ENCODE data around the gene TSSC4. TPM values are rescaled to one million over a fixed set of nuclear protein-coding genes. Genes with fewer than 3 reads are reported as not detected.
A peak's percentile ranks its signal among the peaks of the same experiment; 100 is the strongest.

The TSSC4 gene
- total RNA-seq, 1 donor from 2014 or later: 36.2 TPM

DNA sequence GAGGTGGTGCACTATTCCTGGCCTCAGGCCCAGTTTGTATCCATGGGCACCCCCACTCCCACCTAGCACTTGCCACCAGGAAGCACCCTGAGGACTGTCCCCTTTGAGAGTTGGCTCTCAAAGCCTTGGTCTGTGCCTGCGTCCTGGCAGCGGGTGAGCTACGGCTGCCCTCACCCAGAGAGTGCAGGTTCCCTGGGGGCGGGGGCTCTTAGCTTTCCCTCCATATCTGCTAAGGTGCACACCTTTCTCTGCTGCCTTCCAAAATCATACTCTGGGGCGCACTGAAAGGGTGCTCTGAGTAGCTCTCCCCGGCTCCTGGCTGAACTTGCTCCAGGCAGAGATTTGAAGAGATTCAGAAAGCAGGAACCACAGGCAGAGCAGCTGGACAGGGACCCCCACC lies 51.4 kb downstream of the TSSC4 start:
- peak; percentile 54 for DNase-seq (ENCODE audit: low spot score)
- intact Hi-C loops (cut with DNase I): no loop called here

DNA sequence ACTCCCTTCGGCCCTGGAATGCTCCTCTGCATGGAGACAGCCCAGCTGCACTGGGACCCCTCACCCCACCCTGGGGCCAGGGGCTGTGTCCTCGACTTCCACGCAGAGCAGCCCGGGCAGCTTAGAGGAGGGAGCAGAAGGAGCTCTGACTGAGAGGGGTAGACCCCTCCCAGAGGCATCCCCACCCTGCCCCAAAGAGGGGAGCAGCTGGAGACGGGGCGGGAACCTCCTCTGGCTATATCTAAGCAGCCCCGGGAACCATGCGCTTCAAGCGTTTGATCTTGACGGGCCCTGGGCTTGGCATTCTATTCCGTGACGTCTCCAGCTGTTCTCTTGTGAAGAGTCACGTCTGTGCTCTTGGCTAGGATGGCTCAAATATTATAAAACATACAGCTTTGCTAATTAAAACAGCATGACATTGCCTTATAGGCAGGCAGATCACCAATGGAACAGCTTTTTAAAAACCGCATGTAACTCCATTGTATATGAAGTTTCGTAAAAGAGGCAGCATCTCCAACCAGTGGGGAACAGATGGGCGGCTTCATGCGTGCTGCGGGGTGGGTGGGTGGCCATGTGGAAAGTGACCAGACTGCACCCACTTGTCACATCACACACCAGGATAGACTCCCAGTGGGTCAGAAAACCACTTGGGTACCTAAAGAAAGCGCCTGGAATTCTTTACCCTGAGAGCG lies 51.9 kb downstream of the TSSC4 start:
- intact Hi-C loops (cut with DNase I): no loop called here
- peak; percentile 54 for DNase-seq (ENCODE audit: low spot score)

DNA sequence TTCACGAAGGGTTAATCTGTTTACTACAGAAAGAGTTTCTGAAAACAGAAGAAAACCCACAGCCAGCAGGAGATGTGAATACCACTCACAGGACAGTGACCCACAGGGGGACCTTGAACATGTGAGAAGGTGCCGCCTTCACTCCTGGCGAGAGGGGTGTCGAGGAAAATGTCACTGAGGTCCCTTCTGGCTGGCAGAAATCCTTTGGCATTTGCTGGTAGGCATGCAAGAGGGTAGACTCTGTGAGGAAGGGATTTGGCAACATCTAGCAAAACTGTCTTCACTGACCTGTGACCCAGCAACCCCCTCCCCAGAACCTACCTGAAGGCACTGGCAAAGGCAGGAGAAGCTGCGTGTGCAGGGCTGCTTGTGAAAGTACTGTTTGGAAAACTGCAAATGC lies 52.9 kb downstream of the TSSC4 start:
- peak; percentile 39 for DNase-seq (ENCODE audit: low spot score)
- intact Hi-C loops (cut with DNase I): no loop called here

Other genes with a start within 250 kb of the TSSC4 start
- gene INS, start 239.5 kb upstream of the TSSC4 start, total RNA-seq: not detected
- gene TH, start 228.9 kb upstream of the TSSC4 start, total RNA-seq: not detected
- not detected for gene ASCL2, start 130.2 kb upstream of the TSSC4 start, total RNA-seq
- gene C11orf21, start 98.8 kb upstream of the TSSC4 start, total RNA-seq: 23.2 TPM
- 26.2 TPM for gene TSPAN32, start 98.7 kb upstream of the TSSC4 start, total RNA-seq
- gene CD81, start 23.4 kb upstream of the TSSC4 start, total RNA-seq: 663 TPM
- gene TRPM5, start 43.8 kb downstream of the TSSC4 start, total RNA-seq: not detected
- 43.0 TPM for gene KCNQ1, start 44.3 kb downstream of the TSSC4 start, total RNA-seq

Measured in cardiac septum (tissue), 1 donor.